Hematopoietic multipotent progenitor cell treated with erythropoietin and hydrocortisone succinate and interleukin-3 and kit ligand, for 8 days (in vitro differentiated cells): ENCODE results near the gene SF3A2.

ENCODE experiments used
- DNase-seq: peaks from one replicate; pipeline ENCODE4 v3.0.0-alpha.2; 2015

SF3A2 gene

GRCh38 chr19:2243274-2244124 lies 6.9 kb downstream of the SF3A2 start:
- DNase-seq, result no peak

GRCh38 chr19:2244125-2244411 lies 7.4 kb downstream of the SF3A2 start:
- no peak for DNase-seq

- DNase-seq, result no peak
Observed at GRCh38 chr19:2244486-2244885, 7.9 kb downstream of the SF3A2 start.

- no peak for DNase-seq
Observed at GRCh38 chr19:2245273-2245672, 8.6 kb downstream of the SF3A2 start.

GRCh38 chr19:2246014-2246620 lies 9.5 kb downstream of the SF3A2 start:
- DNase-seq, result no peak

GRCh38 chr19:2246801-2247361 lies 10.3 kb downstream of the SF3A2 start:
- DNase-seq, result no peak

GRCh38 chr19:2247433-2248101 lies 10.9 kb downstream of the SF3A2 start:
- DNase-seq, result no peak

- no peak for DNase-seq
Observed at GRCh38 chr19:2248136-2249009, 11.7 kb downstream of the SF3A2 start.

GRCh38 chr19:2249010-2249866 lies 12.6 kb downstream of the SF3A2 start, which contains the start of gene AMH:
AMH (plus strand) TSS chr19:2249323; CDS start chr19:2249333, 10 bp downstream.
- DNase-seq, result no peak

- no peak for DNase-seq
Observed at GRCh38 chr19:2249880-2250765, 13.5 kb downstream of the SF3A2 start.

- no peak for DNase-seq
Observed at GRCh38 chr19:2250766-2251105, 14.1 kb downstream of the SF3A2 start.

GRCh38 chr19:2251106-2252054 lies 14.8 kb downstream of the SF3A2 start:
- peak; percentile 53 for DNase-seq

- no peak for DNase-seq
Observed at GRCh38 chr19:2252055-2252796, 15.6 kb downstream of the SF3A2 start.

- DNase-seq, result no peak
Observed at GRCh38 chr19:2252797-2253105, 16.1 kb downstream of the SF3A2 start.

GRCh38 chr19:2253106-2254063 lies 16.8 kb downstream of the SF3A2 start:
- no peak for DNase-seq

GRCh38 chr19:2254064-2254872 lies 17.6 kb downstream of the SF3A2 start:
- DNase-seq, result no peak
